ENCODE data around the gene TRAF4. TPM values are rescaled to one million over a fixed set of nuclear protein-coding genes. Genes with fewer than 3 reads are reported as not detected.

Gene TRAF4
- total RNA-seq, 1 experiment from 2014 or later = 268 TPM

DNA sequence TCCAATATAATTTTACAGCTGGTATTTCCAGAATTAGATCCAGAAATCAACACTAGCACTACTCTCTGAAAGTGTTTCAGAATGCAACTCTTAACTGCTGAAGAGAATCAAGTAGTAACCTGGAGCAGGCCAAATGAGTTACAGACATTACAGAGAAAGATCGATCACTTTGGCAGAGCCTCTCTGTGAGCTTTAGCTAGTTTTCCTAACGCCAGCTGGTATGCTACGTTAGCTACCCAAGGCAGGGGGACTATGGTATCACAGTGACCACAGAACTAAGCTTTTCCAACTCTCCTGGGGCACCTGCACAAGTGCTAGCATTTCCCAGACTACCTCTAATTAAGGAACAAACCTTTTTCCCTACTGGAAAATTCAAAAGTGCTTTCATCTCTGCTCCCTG, 30.4 kb downstream of the TRAF4 start:
- TF ChIP-seq ZNF219 (CRISPR knock-in tag; IDR thresholded peaks at IDR 0.05; ENCODE audit: borderline replicate concordance) (no peak), KAT7 (CRISPR knock-in tag; IDR thresholded peaks at IDR 0.05; ENCODE audit: borderline replicate concordance) (no peak), TEAD1 (CRISPR knock-in tag; IDR thresholded peaks at IDR 0.05) (no peak), TCF7 (CRISPR knock-in tag; IDR thresholded peaks at IDR 0.05; ENCODE audit: low read depth) (no peak), ZNF396 (CRISPR knock-in tag; IDR thresholded peaks at IDR 0.05; ENCODE audit: borderline replicate concordance) (no peak)
- TF ChIP-seq, protein P1, sequence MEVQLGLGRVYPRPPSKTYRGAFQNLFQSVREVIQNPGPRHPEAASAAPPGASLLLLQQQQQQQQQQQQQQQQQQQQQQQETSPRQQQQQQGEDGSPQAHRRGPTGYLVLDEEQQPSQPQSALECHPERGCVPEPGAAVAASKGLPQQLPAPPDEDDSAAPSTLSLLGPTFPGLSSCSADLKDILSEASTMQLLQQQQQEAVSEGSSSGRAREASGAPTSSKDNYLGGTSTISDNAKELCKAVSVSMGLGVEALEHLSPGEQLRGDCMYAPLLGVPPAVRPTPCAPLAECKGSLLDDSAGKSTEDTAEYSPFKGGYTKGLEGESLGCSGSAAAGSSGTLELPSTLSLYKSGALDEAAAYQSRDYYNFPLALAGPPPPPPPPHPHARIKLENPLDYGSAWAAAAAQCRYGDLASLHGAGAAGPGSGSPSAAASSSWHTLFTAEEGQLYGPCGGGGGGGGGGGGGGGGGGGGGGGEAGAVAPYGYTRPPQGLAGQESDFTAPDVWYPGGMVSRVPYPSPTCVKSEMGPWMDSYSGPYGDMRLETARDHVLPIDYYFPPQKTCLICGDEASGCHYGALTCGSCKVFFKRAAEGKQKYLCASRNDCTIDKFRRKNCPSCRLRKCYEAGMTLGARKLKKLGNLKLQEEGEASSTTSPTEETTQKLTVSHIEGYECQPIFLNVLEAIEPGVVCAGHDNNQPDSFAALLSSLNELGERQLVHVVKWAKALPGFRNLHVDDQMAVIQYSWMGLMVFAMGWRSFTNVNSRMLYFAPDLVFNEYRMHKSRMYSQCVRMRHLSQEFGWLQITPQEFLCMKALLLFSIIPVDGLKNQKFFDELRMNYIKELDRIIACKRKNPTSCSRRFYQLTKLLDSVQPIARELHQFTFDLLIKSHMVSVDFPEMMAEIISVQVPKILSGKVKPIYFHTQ (CRISPR knock-in tag; IDR thresholded peaks at IDR 0.05) = no peak
- TF ChIP-seq, protein P2, sequence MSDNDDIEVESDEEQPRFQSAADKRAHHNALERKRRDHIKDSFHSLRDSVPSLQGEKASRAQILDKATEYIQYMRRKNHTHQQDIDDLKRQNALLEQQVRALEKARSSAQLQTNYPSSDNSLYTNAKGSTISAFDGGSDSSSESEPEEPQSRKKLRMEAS (CRISPR knock-in tag; IDR thresholded peaks at IDR 0.05) = no peak
- TF ChIP-seq, protein P3, sequence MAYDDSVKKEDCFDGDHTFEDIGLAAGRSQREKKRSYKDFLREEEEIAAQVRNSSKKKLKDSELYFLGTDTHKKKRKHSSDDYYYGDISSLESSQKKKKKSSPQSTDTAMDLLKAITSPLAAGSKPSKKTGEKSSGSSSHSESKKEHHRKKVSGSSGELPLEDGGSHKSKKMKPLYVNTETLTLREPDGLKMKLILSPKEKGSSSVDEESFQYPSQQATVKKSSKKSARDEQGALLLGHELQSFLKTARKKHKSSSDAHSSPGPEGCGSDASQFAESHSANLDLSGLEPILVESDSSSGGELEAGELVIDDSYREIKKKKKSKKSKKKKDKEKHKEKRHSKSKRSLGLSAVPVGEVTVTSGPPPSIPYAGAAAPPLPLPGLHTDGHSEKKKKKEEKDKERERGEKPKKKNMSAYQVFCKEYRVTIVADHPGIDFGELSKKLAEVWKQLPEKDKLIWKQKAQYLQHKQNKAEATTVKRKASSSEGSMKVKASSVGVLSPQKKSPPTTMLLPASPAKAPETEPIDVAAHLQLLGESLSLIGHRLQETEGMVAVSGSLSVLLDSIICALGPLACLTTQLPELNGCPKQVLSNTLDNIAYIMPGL (CRISPR knock-in tag; IDR thresholded peaks at IDR 0.05) = no peak
- TF ChIP-seq, protein P4, sequence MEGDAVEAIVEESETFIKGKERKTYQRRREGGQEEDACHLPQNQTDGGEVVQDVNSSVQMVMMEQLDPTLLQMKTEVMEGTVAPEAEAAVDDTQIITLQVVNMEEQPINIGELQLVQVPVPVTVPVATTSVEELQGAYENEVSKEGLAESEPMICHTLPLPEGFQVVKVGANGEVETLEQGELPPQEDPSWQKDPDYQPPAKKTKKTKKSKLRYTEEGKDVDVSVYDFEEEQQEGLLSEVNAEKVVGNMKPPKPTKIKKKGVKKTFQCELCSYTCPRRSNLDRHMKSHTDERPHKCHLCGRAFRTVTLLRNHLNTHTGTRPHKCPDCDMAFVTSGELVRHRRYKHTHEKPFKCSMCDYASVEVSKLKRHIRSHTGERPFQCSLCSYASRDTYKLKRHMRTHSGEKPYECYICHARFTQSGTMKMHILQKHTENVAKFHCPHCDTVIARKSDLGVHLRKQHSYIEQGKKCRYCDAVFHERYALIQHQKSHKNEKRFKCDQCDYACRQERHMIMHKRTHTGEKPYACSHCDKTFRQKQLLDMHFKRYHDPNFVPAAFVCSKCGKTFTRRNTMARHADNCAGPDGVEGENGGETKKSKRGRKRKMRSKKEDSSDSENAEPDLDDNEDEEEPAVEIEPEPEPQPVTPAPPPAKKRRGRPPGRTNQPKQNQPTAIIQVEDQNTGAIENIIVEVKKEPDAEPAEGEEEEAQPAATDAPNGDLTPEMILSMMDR (IDR thresholded peaks at IDR 0.05) = no peak
- TF ChIP-seq, protein P5, sequence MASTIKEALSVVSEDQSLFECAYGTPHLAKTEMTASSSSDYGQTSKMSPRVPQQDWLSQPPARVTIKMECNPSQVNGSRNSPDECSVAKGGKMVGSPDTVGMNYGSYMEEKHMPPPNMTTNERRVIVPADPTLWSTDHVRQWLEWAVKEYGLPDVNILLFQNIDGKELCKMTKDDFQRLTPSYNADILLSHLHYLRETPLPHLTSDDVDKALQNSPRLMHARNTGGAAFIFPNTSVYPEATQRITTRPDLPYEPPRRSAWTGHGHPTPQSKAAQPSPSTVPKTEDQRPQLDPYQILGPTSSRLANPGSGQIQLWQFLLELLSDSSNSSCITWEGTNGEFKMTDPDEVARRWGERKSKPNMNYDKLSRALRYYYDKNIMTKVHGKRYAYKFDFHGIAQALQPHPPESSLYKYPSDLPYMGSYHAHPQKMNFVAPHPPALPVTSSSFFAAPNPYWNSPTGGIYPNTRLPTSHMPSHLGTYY (CRISPR knock-in tag; IDR thresholded peaks at IDR 0.05) = no peak
- TF ChIP-seq, protein P6, sequence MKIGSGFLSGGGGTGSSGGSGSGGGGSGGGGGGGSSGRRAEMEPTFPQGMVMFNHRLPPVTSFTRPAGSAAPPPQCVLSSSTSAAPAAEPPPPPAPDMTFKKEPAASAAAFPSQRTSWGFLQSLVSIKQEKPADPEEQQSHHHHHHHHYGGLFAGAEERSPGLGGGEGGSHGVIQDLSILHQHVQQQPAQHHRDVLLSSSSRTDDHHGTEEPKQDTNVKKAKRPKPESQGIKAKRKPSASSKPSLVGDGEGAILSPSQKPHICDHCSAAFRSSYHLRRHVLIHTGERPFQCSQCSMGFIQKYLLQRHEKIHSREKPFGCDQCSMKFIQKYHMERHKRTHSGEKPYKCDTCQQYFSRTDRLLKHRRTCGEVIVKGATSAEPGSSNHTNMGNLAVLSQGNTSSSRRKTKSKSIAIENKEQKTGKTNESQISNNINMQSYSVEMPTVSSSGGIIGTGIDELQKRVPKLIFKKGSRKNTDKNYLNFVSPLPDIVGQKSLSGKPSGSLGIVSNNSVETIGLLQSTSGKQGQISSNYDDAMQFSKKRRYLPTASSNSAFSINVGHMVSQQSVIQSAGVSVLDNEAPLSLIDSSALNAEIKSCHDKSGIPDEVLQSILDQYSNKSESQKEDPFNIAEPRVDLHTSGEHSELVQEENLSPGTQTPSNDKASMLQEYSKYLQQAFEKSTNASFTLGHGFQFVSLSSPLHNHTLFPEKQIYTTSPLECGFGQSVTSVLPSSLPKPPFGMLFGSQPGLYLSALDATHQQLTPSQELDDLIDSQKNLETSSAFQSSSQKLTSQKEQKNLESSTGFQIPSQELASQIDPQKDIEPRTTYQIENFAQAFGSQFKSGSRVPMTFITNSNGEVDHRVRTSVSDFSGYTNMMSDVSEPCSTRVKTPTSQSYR (CRISPR knock-in tag; IDR thresholded peaks at IDR 0.05) = no peak
- DNase-seq (ENCODE audit: low spot score) (no peak), ATAC-seq (no peak)
- H3K4me1 Mint-ChIP-seq = peaks cover 37% of the 10 kb centered on the region
- H3K36me3 Mint-ChIP-seq = peaks cover 15% of the 10 kb centered on the region
- H3K27me3 Mint-ChIP-seq (ENCODE audit: low read depth) = no peaks in the 10 kb centered on the region
- CTCF ChIA-PET = interaction anchor here (0.6 to 6.8 kb wide), 10 partner anchors 11 to 343 kb away, joined by 3 to 99 read pairs (median 4); no protein-coding TSS in a partner anchor
- POLR2A ChIA-PET = interaction anchor here (0.6 kb wide), 1 partner anchor 421 kb away, joined by 4 read pairs; no protein-coding TSS in a partner anchor
- peak overlapping the region; percentile 76 for H3K27ac Mint-ChIP-seq
- no peaks in the 10 kb centered on the region for H3K9me3 Mint-ChIP-seq
- H3K4me3 Mint-ChIP-seq = no peak overlapping the region

DNA sequence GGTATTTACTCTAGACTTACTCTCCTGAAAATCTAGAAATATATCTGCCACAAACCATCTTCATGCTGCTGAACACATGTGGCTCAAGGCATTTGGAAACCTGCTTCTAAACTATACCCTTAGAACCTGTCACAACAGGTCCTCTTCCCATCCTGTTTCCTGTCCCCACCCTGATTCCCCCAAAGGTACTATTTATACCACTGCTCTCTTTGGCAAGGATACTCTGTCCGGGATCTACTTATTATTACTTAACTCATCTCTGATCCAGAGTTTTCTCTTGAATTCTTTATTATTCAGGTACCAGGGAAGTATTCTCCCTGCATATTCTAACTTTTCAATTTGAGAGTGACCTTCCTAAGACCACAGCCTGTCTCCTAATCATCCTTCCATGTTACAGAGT, 33.4 kb downstream of the TRAF4 start:
- DNase-seq (ENCODE audit: low spot score) = no peak
- peaks cover 34% of the 10 kb centered on the region for H3K4me1 Mint-ChIP-seq
- H3K4me3 Mint-ChIP-seq = no peak overlapping the region
- POLR2A ChIA-PET = interaction anchor here (0.6 kb wide), 1 partner anchor 35 kb away, joined by 3 read pairs; no protein-coding TSS in a partner anchor
- H3K27me3 Mint-ChIP-seq (ENCODE audit: low read depth) = no peaks in the 10 kb centered on the region
- CTCF ChIA-PET = interaction anchor here (0.6 to 6.8 kb wide), 3 partner anchors 13 to 785 kb away, joined by 4 to 99 read pairs (median 13); no protein-coding TSS in a partner anchor
- H3K36me3 Mint-ChIP-seq = peaks cover 28% of the 10 kb centered on the region
- H3K27ac Mint-ChIP-seq = peak overlapping the region; percentile 73
- H3K9me3 Mint-ChIP-seq = no peaks in the 10 kb centered on the region
- ATAC-seq = no peak
- TF ChIP-seq SP1 (CRISPR knock-in tag; conservative IDR thresholded peaks at IDR 0.05) (no peak), JUN (CRISPR knock-in tag; IDR thresholded peaks at IDR 0.05) (no peak), MXD4 (CRISPR knock-in tag; IDR thresholded peaks at IDR 0.05; ENCODE audit: borderline replicate concordance) (no peak), EMX1 (CRISPR knock-in tag; IDR thresholded peaks at IDR 0.05) (no peak)
- TF ChIP-seq, protein P6 (CRISPR knock-in tag; IDR thresholded peaks at IDR 0.05) = no peak
- TF ChIP-seq, protein P7, sequence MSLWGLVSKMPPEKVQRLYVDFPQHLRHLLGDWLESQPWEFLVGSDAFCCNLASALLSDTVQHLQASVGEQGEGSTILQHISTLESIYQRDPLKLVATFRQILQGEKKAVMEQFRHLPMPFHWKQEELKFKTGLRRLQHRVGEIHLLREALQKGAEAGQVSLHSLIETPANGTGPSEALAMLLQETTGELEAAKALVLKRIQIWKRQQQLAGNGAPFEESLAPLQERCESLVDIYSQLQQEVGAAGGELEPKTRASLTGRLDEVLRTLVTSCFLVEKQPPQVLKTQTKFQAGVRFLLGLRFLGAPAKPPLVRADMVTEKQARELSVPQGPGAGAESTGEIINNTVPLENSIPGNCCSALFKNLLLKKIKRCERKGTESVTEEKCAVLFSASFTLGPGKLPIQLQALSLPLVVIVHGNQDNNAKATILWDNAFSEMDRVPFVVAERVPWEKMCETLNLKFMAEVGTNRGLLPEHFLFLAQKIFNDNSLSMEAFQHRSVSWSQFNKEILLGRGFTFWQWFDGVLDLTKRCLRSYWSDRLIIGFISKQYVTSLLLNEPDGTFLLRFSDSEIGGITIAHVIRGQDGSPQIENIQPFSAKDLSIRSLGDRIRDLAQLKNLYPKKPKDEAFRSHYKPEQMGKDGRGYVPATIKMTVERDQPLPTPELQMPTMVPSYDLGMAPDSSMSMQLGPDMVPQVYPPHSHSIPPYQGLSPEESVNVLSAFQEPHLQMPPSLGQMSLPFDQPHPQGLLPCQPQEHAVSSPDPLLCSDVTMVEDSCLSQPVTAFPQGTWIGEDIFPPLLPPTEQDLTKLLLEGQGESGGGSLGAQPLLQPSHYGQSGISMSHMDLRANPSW (CRISPR knock-in tag; conservative IDR thresholded peaks at IDR 0.05; ENCODE audit: low read depth) = no peak

All from WTC11 (cell line).